Stimulated activated CD4-positive, alpha-beta T cell treated with anti-CD3 and anti-CD28 coated beads, Interleukin-15, amount 100 ng/mL, for 48 hours (primary cell): ENCODE measurements around the gene MCIDAS.

Source experiments
- DNase-seq, 2 donors: peaks; one replicate each; pipeline ENCODE4 v3.0.0-alpha.2; 2020; ENCODE audit warnings: low read depth in 2 of 2

The MCIDAS gene

GRCh38 chr5:55222092-55222984, 4.8 kb downstream of the MCIDAS start:
- no peak for DNase-seq

- DNase-seq = no peak
Observed at GRCh38 chr5:55220433-55221185, 6.5 kb downstream of the MCIDAS start.

GRCh38 chr5:55219770-55220169, 7.3 kb downstream of the MCIDAS start:
- no peak for DNase-seq

GRCh38 chr5:55218967-55219366, 8.1 kb downstream of the MCIDAS start:
- no peak for DNase-seq

GRCh38 chr5:55211184-55211874, 15.8 kb downstream of the MCIDAS start:
- no peak for DNase-seq

GRCh38 chr5:55205001-55205400, 22.1 kb downstream of the MCIDAS start:
- DNase-seq = no peak

GRCh38 chr5:55191165-55191564, 36.0 kb downstream of the MCIDAS start:
- no peak for DNase-seq

GRCh38 chr5:55188656-55189540, 38.2 kb downstream of the MCIDAS start:
- no peak for DNase-seq

GRCh38 chr5:55187370-55187769, 39.7 kb downstream of the MCIDAS start:
- no peak for DNase-seq

GRCh38 chr5:55180016-55180415, 47.1 kb downstream of the MCIDAS start:
- DNase-seq = no peak

- no peak for DNase-seq
Observed at GRCh38 chr5:55177078-55177477, 50.0 kb downstream of the MCIDAS start.

GRCh38 chr5:55176176-55176818, 50.8 kb downstream of the MCIDAS start:
- DNase-seq = no peak

GRCh38 chr5:55175781-55176175, 51.3 kb downstream of the MCIDAS start:
- no peak for DNase-seq

GRCh38 chr5:55173687-55174230, 53.4 kb downstream of the MCIDAS start:
- no peak for DNase-seq

- peak; percentile 33 to 70 for DNase-seq
Observed at GRCh38 chr5:55172937-55173686, 54.0 kb downstream of the MCIDAS start, which contains the start of gene CDC20B. CDC20B (minus strand) TSS chr5:55173177; CDS start chr5:55173000, 177 bp downstream.

- peak; percentile 33 to 39 for DNase-seq
Observed at GRCh38 chr5:55172051-55172899, 54.8 kb downstream of the MCIDAS start.

GRCh38 chr5:55171471-55171870, 55.6 kb downstream of the MCIDAS start:
- no peak for DNase-seq
